WTC11 (cell line): ENCODE results near the gene EBI3. TPM values are rescaled to one million over a fixed set of nuclear protein-coding genes. Genes with fewer than 3 reads are reported as not detected.

Experiments
- EMX1 ChIP-seq: fragments of 250-450 bp; sonication (Bioruptor Pico); IDR thresholded peaks from 2 replicates; pipeline ENCODE4 v1.8.0; 2021; ENCODE audit warnings: mild to moderate bottlenecking
- GRHL2 ChIP-seq: fragments of 250-450 bp; sonication (Bioruptor Pico); IDR thresholded peaks from 2 replicates; pipeline ENCODE4 v1.8.0; 2022; ENCODE audit warnings: mild to moderate bottlenecking, moderate library complexity; ENCODE audit not compliant: insufficient replicate concordance, severe bottlenecking
- NR1H2 ChIP-seq: sonication (generic); formaldehyde crosslinking; IDR thresholded peaks from 2 replicates; pipeline ENCODE4 v1.9.0; 2021; ENCODE audit warnings: mild to moderate bottlenecking, moderate library complexity, missing genetic modification reagents
- PRRX2 ChIP-seq: fragments of 250-450 bp; sonication (Bioruptor Pico); IDR thresholded peaks from 2 replicates; pipeline ENCODE4 v1.8.0; 2021; ENCODE audit warnings: mild to moderate bottlenecking
- RELA ChIP-seq: sonication (generic); formaldehyde crosslinking; IDR thresholded peaks from 2 replicates; pipeline ENCODE4 v1.8.1; 2022; ENCODE audit warnings: missing genetic modification reagents, mild to moderate bottlenecking, borderline replicate concordance
- ZNF121 ChIP-seq: sonication (generic); formaldehyde crosslinking; IDR thresholded peaks from 2 replicates; pipeline ENCODE4 v1.8.0; 2023; ENCODE audit warnings: missing genetic modification reagents
- ZNF416 ChIP-seq: fragments of 250-450 bp; sonication (Bioruptor Pico); IDR thresholded peaks from 2 replicates; pipeline ENCODE4 v1.9.0; 2021; ENCODE audit warnings: mild to moderate bottlenecking, inconsistent platforms
- total RNA-seq: library from RNA; stranded (reverse); gene quantifications from 3 replicates; pipeline ENCODE4 v1.2.3, GENCODE V29; 2021
- TF ChIP-seq, protein P1 (sequence below): sonication (generic); formaldehyde crosslinking; IDR thresholded peaks from 2 replicates; pipeline ENCODE4 v1.8.0; 2023; ENCODE audit warnings: missing genetic modification reagents, mild to moderate bottlenecking, borderline replicate concordance
- TF ChIP-seq, protein P2 (sequence below): sonication (generic); formaldehyde crosslinking; IDR thresholded peaks from 2 replicates; pipeline ENCODE4 v1.8.1; 2022; ENCODE audit warnings: low read depth, mild to moderate bottlenecking, moderate library complexity, missing genetic modification reagents, borderline replicate concordance
- TF ChIP-seq, protein P3 (sequence below): sonication (generic); formaldehyde crosslinking; IDR thresholded peaks from 2 replicates; pipeline ENCODE4 v1.8.1; 2023; ENCODE audit warnings: mild to moderate bottlenecking, missing genetic modification reagents
- TF ChIP-seq, protein P4 (sequence below): sonication (generic); formaldehyde crosslinking; IDR thresholded peaks from 2 replicates; pipeline ENCODE4 v1.8.0; 2022; ENCODE audit warnings: mild to moderate bottlenecking, missing genetic modification reagents
- TF ChIP-seq, protein P5 (sequence below): fragments of 250-450 bp; sonication (Bioruptor Pico); IDR thresholded peaks from 2 replicates; pipeline ENCODE4 v1.8.0; 2021; ENCODE audit warnings: mild to moderate bottlenecking
- TF ChIP-seq, protein P6 (sequence below): sonication (generic); formaldehyde crosslinking; IDR thresholded peaks from 2 replicates; pipeline ENCODE4 v1.8.0; 2023; ENCODE audit warnings: missing genetic modification reagents
- TF ChIP-seq, protein P7 (sequence below): sonication (generic); formaldehyde crosslinking; IDR thresholded peaks from 2 replicates; pipeline ENCODE4 v1.8.1; 2022; ENCODE audit warnings: mild to moderate bottlenecking, moderate library complexity, missing genetic modification reagents
- TF ChIP-seq, protein P8 (sequence below): fragments of 250-450 bp; sonication (Bioruptor Pico); IDR thresholded peaks from 2 replicates; pipeline ENCODE4 v2.1.2; 2022; ENCODE audit warnings: mild to moderate bottlenecking, moderate library complexity
- TF ChIP-seq, protein P9 (sequence below): sonication (generic); formaldehyde crosslinking; IDR thresholded peaks from 2 replicates; pipeline ENCODE4 v1.8.1; 2023; ENCODE audit warnings: mild to moderate bottlenecking, moderate library complexity, missing genetic modification reagents
- TF ChIP-seq, protein P10 (sequence below): sonication (generic); formaldehyde crosslinking; IDR thresholded peaks from 2 replicates; pipeline ENCODE4 v1.8.1; 2023; ENCODE audit warnings: mild to moderate bottlenecking, missing genetic modification reagents, moderate library complexity
- TF ChIP-seq, protein P11 (sequence below): sonication (generic); formaldehyde crosslinking; conservative IDR thresholded peaks from 2 replicates; pipeline ENCODE4 v1.8.1; 2022; ENCODE audit warnings: mild to moderate bottlenecking, missing genetic modification reagents

EBI3 gene
- total RNA-seq, 1 experiment from 2014 or later, result 0.81 TPM

DNA sequence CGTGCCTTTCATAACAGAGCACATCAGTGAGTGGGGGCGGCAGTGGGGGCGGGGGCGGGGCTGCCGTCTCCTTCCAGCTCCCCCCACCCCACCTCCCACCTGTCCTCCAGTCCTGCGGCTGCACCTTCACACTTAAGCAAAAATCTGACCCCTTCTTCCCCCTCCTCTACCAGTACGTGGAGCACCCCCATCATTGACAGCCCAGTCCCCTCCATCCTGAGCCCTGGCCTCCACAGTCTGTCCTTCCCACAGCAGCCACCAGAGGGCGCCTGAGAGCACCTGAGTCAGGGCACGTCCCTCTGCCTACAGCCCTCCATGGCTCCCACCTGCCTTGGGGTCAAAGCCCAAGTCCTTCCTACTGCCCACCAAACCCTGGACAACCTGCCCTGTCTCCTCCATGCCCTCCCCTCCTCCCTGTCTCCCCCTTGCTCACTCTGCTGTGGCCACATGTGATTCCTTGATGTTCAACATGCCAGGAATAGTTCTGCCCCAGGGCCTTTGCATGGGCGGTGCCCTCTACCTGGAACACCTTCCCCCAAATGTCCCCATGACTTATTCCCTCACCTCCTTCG is 4.0 kb downstream of the EBI3 start (continued):
- TF ChIP-seq, protein P1, sequence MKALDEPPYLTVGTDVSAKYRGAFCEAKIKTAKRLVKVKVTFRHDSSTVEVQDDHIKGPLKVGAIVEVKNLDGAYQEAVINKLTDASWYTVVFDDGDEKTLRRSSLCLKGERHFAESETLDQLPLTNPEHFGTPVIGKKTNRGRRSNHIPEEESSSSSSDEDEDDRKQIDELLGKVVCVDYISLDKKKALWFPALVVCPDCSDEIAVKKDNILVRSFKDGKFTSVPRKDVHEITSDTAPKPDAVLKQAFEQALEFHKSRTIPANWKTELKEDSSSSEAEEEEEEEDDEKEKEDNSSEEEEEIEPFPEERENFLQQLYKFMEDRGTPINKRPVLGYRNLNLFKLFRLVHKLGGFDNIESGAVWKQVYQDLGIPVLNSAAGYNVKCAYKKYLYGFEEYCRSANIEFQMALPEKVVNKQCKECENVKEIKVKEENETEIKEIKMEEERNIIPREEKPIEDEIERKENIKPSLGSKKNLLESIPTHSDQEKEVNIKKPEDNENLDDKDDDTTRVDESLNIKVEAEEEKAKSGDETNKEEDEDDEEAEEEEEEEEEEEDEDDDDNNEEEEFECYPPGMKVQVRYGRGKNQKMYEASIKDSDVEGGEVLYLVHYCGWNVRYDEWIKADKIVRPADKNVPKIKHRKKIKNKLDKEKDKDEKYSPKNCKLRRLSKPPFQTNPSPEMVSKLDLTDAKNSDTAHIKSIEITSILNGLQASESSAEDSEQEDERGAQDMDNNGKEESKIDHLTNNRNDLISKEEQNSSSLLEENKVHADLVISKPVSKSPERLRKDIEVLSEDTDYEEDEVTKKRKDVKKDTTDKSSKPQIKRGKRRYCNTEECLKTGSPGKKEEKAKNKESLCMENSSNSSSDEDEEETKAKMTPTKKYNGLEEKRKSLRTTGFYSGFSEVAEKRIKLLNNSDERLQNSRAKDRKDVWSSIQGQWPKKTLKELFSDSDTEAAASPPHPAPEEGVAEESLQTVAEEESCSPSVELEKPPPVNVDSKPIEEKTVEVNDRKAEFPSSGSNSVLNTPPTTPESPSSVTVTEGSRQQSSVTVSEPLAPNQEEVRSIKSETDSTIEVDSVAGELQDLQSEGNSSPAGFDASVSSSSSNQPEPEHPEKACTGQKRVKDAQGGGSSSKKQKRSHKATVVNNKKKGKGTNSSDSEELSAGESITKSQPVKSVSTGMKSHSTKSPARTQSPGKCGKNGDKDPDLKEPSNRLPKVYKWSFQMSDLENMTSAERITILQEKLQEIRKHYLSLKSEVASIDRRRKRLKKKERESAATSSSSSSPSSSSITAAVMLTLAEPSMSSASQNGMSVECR, result no peak
- 0 out of 2 replicates have a peak, but pooled peaks have one; percentile 47 for TF ChIP-seq EMX1 (CRISPR knock-in tag)
- TF ChIP-seq PRRX2 (CRISPR knock-in tag), result peak; percentile 65; the same call in 1 of the 2 replicates
- TF ChIP-seq, protein P2, sequence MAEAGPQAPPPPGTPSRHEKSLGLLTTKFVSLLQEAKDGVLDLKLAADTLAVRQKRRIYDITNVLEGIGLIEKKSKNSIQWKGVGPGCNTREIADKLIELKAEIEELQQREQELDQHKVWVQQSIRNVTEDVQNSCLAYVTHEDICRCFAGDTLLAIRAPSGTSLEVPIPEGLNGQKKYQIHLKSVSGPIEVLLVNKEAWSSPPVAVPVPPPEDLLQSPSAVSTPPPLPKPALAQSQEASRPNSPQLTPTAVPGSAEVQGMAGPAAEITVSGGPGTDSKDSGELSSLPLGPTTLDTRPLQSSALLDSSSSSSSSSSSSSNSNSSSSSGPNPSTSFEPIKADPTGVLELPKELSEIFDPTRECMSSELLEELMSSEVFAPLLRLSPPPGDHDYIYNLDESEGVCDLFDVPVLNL (CRISPR knock-in tag), result no peak
- TF ChIP-seq, protein P3, sequence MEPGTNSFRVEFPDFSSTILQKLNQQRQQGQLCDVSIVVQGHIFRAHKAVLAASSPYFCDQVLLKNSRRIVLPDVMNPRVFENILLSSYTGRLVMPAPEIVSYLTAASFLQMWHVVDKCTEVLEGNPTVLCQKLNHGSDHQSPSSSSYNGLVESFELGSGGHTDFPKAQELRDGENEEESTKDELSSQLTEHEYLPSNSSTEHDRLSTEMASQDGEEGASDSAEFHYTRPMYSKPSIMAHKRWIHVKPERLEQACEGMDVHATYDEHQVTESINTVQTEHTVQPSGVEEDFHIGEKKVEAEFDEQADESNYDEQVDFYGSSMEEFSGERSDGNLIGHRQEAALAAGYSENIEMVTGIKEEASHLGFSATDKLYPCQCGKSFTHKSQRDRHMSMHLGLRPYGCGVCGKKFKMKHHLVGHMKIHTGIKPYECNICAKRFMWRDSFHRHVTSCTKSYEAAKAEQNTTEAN (CRISPR knock-in tag), result no peak
- TF ChIP-seq ZNF416 (CRISPR knock-in tag), result peak; percentile 84; the same call in 1 of the 2 replicates
- TF ChIP-seq, protein P4, sequence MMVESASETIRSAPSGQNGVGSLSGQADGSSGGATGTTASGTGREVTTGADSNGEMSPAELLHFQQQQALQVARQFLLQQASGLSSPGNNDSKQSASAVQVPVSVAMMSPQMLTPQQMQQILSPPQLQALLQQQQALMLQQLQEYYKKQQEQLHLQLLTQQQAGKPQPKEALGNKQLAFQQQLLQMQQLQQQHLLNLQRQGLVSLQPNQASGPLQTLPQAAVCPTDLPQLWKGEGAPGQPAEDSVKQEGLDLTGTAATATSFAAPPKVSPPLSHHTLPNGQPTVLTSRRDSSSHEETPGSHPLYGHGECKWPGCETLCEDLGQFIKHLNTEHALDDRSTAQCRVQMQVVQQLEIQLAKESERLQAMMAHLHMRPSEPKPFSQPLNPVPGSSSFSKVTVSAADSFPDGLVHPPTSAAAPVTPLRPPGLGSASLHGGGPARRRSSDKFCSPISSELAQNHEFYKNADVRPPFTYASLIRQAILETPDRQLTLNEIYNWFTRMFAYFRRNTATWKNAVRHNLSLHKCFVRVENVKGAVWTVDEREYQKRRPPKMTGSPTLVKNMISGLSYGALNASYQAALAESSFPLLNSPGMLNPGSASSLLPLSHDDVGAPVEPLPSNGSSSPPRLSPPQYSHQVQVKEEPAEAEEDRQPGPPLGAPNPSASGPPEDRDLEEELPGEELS, result no peak
- TF ChIP-seq NR1H2, result no peak
- TF ChIP-seq, protein P5, sequence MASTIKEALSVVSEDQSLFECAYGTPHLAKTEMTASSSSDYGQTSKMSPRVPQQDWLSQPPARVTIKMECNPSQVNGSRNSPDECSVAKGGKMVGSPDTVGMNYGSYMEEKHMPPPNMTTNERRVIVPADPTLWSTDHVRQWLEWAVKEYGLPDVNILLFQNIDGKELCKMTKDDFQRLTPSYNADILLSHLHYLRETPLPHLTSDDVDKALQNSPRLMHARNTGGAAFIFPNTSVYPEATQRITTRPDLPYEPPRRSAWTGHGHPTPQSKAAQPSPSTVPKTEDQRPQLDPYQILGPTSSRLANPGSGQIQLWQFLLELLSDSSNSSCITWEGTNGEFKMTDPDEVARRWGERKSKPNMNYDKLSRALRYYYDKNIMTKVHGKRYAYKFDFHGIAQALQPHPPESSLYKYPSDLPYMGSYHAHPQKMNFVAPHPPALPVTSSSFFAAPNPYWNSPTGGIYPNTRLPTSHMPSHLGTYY (CRISPR knock-in tag), result peak; percentile 77; the same call in 1 of the 2 replicates
- TF ChIP-seq RELA (CRISPR knock-in tag), result no peak
- TF ChIP-seq, protein P6, sequence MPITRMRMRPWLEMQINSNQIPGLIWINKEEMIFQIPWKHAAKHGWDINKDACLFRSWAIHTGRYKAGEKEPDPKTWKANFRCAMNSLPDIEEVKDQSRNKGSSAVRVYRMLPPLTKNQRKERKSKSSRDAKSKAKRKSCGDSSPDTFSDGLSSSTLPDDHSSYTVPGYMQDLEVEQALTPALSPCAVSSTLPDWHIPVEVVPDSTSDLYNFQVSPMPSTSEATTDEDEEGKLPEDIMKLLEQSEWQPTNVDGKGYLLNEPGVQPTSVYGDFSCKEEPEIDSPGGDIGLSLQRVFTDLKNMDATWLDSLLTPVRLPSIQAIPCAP (CRISPR knock-in tag), result no peak
- no peak for TF ChIP-seq GRHL2 (CRISPR knock-in tag)
- TF ChIP-seq, protein P7, sequence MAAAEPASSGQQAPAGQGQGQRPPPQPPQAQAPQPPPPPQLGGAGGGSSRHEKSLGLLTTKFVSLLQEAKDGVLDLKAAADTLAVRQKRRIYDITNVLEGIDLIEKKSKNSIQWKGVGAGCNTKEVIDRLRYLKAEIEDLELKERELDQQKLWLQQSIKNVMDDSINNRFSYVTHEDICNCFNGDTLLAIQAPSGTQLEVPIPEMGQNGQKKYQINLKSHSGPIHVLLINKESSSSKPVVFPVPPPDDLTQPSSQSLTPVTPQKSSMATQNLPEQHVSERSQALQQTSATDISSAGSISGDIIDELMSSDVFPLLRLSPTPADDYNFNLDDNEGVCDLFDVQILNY (CRISPR knock-in tag), result no peak
- TF ChIP-seq, protein P8, sequence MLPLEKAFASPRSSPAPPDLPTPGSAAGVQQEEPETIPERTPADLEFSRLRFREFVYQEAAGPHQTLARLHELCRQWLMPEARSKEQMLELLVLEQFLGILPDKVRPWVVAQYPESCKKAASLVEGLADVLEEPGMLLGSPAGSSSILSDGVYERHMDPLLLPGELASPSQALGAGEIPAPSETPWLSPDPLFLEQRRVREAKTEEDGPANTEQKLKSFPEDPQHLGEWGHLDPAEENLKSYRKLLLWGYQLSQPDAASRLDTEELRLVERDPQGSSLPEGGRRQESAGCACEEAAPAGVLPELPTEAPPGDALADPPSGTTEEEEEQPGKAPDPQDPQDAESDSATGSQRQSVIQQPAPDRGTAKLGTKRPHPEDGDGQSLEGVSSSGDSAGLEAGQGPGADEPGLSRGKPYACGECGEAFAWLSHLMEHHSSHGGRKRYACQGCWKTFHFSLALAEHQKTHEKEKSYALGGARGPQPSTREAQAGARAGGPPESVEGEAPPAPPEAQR (CRISPR knock-in tag), result peak; percentile 32; the same call in 1 of the 2 replicates
- TF ChIP-seq, protein P9, sequence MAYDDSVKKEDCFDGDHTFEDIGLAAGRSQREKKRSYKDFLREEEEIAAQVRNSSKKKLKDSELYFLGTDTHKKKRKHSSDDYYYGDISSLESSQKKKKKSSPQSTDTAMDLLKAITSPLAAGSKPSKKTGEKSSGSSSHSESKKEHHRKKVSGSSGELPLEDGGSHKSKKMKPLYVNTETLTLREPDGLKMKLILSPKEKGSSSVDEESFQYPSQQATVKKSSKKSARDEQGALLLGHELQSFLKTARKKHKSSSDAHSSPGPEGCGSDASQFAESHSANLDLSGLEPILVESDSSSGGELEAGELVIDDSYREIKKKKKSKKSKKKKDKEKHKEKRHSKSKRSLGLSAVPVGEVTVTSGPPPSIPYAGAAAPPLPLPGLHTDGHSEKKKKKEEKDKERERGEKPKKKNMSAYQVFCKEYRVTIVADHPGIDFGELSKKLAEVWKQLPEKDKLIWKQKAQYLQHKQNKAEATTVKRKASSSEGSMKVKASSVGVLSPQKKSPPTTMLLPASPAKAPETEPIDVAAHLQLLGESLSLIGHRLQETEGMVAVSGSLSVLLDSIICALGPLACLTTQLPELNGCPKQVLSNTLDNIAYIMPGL (CRISPR knock-in tag), result no peak
- TF ChIP-seq ZNF121 (CRISPR knock-in tag), result peak; percentile 86
- TF ChIP-seq, protein P10, sequence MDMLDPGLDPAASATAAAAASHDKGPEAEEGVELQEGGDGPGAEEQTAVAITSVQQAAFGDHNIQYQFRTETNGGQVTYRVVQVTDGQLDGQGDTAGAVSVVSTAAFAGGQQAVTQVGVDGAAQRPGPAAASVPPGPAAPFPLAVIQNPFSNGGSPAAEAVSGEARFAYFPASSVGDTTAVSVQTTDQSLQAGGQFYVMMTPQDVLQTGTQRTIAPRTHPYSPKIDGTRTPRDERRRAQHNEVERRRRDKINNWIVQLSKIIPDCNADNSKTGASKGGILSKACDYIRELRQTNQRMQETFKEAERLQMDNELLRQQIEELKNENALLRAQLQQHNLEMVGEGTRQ (CRISPR knock-in tag), result no peak
- TF ChIP-seq, protein P11, sequence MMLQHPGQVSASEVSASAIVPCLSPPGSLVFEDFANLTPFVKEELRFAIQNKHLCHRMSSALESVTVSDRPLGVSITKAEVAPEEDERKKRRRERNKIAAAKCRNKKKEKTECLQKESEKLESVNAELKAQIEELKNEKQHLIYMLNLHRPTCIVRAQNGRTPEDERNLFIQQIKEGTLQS (CRISPR knock-in tag), result no peak
